Measurements from ENCODE around the gene ZNF268.

DNA sequence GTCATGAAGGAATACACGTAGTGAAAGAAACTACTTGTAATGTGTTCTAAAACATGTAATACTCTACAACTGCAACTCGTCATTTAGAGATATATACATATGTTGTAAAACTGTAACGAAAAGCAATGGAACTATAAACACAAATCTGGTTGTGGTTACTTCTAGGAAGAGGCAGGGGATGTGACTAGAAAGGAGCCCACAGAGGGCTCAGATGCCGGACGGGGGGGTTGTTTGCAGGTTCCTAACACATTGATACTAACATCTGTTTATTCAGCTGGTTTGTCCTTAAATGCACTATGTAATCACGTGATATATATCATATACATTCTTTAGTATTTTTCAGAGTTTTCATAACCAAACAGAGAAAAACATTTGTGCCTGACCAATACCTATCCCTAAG lies 70.4 kb downstream of the ZNF268 start:
- TF ChIP-seq, protein P1, sequence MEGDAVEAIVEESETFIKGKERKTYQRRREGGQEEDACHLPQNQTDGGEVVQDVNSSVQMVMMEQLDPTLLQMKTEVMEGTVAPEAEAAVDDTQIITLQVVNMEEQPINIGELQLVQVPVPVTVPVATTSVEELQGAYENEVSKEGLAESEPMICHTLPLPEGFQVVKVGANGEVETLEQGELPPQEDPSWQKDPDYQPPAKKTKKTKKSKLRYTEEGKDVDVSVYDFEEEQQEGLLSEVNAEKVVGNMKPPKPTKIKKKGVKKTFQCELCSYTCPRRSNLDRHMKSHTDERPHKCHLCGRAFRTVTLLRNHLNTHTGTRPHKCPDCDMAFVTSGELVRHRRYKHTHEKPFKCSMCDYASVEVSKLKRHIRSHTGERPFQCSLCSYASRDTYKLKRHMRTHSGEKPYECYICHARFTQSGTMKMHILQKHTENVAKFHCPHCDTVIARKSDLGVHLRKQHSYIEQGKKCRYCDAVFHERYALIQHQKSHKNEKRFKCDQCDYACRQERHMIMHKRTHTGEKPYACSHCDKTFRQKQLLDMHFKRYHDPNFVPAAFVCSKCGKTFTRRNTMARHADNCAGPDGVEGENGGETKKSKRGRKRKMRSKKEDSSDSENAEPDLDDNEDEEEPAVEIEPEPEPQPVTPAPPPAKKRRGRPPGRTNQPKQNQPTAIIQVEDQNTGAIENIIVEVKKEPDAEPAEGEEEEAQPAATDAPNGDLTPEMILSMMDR (IDR thresholded peaks at IDR 0.05): no peak
- TF ChIP-seq POLR2A (IDR thresholded peaks at IDR 0.05): no peak
- TF ChIP-seq EP300 (IDR thresholded peaks at IDR 0.05): no peak
